Measurements from ENCODE around the gene AKNA. TPM values are rescaled to one million over a fixed set of nuclear protein-coding genes. Genes with fewer than 3 reads are reported as not detected.
"Not testable (repeated sequence)": the region's sequence is repeated elsewhere in the genome, so short reads cannot be mapped to it uniquely, and the experiment has no call there.

AKNA gene
- total and polyA plus RNA-seq, 12 donors, result 4.8 to 37.3 (median 15.9) TPM

- Histone ChIP-seq H3K36me3 (replicated peaks in 1 of 2) (no peaks in the 10 kb centered on the region), H3K9me3 (replicated peaks in 1 of 3) (no peaks in the 10 kb centered on the region), H3K4me1 (replicated peaks in 1 of 2) (no peaks in the 10 kb centered on the region), H3K27ac (no peak overlapping the region), H3K4me3 (no peak overlapping the region), H3K27me3 (no peaks in the 10 kb centered on the region)
- no peak for DNase-seq
- TF ChIP-seq, protein P1, sequence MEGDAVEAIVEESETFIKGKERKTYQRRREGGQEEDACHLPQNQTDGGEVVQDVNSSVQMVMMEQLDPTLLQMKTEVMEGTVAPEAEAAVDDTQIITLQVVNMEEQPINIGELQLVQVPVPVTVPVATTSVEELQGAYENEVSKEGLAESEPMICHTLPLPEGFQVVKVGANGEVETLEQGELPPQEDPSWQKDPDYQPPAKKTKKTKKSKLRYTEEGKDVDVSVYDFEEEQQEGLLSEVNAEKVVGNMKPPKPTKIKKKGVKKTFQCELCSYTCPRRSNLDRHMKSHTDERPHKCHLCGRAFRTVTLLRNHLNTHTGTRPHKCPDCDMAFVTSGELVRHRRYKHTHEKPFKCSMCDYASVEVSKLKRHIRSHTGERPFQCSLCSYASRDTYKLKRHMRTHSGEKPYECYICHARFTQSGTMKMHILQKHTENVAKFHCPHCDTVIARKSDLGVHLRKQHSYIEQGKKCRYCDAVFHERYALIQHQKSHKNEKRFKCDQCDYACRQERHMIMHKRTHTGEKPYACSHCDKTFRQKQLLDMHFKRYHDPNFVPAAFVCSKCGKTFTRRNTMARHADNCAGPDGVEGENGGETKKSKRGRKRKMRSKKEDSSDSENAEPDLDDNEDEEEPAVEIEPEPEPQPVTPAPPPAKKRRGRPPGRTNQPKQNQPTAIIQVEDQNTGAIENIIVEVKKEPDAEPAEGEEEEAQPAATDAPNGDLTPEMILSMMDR (IDR thresholded peaks at IDR 0.05), result no peak
- TF ChIP-seq POLR2A (IDR thresholded peaks at IDR 0.05), result no peak
- 51 to 68% (median 63%) methylated on average over 10 of the region's 10 CpGs for WGBS, 4 donors
- intact Hi-C loops (cut with DNase I), result no loop called here
These were observed 57.1 kb downstream of the AKNA start for GRCh38 chr9:114330636-114331035.

DNA sequence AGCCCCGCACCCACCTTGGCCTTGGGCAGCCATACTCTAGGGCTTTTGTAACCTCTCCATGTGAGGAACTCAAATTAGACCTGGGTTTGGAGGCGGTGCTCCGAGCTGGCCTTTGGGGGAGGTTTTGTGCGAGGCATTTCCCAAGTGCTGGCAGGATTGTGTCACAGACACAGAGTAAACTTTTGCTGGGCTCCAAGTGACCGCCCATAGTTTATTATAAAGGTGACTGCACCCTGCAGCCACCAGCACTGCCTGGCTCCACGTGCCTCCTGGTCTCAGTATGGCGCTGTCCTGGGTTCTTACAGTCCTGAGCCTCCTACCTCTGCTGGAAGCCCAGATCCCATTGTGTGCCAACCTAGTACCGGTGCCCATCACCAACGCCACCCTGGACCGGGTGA lies 58.2 kb downstream of the AKNA start, which contains the start of gene ORM2:
ORM2 (plus strand) TSS at position 245 of the 398 bp plus-strand sequence; CDS start at position 281, 36 bp downstream.
- H3K27ac ChIP-seq; intact Hi-C loops (cut with DNase I); H3K4me1 ChIP-seq (replicated peaks in 1 of 2); H3K27me3 ChIP-seq; H3K36me3 ChIP-seq (replicated peaks in 1 of 2); H3K9me3 ChIP-seq (replicated peaks in 1 of 3); H3K4me3 ChIP-seq; DNase-seq: not testable (repeated sequence)
- WGBS, 4 donors, result no CpG with 5 or more reads among the region's 10 CpGs

- H3K9me3 ChIP-seq (replicated peaks in 1 of 3); H3K4me1 ChIP-seq (replicated peaks in 1 of 2); H3K27ac ChIP-seq; H3K36me3 ChIP-seq (replicated peaks in 1 of 2); H3K27me3 ChIP-seq; H3K4me3 ChIP-seq; intact Hi-C loops (cut with DNase I): not testable (repeated sequence)
- 55 to 63% (median 59%) methylated on average over 8 to 11 of the region's 12 CpGs for WGBS, 4 donors
- peak in 6 of 7 donors; percentile 35 to 71 (median 58) for DNase-seq
These were observed 58.7 kb downstream of the AKNA start for GRCh38 chr9:114328937-114329624.

GRCh38 chr9:114328357-114328820 lies 59.4 kb downstream of the AKNA start:
- H3K27ac ChIP-seq; H3K4me1 ChIP-seq (replicated peaks in 1 of 2); H3K36me3 ChIP-seq (replicated peaks in 1 of 2); DNase-seq; intact Hi-C loops (cut with DNase I); H3K4me3 ChIP-seq; H3K9me3 ChIP-seq (replicated peaks in 1 of 3); H3K27me3 ChIP-seq: not testable (repeated sequence)
- 81 to 90% (median 88%) methylated on average over 10 of the region's 10 CpGs for WGBS, 4 donors

DNA sequence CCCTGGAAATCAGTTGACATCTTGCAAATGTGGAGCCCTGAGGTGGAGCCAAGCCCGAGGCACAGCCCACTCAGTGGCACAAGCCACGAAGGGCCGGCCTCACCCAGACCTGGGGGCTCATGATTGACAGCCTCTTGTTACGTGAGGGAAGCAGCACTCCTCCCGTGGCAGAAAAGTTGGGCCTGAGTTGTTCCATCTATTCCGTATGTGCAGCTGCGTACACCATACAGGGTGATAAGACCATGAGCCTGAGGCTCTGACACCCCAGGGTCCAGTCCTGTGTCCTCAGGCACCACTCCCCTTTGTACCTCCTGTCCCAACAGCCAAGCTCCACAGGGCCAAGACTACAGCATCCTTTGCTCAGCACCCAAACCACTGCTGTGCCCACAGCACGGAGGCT lies 60.0 kb downstream of the AKNA start:
- Histone ChIP-seq H3K27ac (no peak overlapping the region), H3K9me3 (replicated peaks in 1 of 3) (no peaks in the 10 kb centered on the region), H3K4me1 (replicated peaks in 1 of 2) (no peaks in the 10 kb centered on the region), H3K4me3 (no peak overlapping the region), H3K36me3 (replicated peaks in 1 of 2) (no peaks in the 10 kb centered on the region), H3K27me3 (no peaks in the 10 kb centered on the region)
- TF ChIP-seq, protein P1 (IDR thresholded peaks at IDR 0.05), result no peak
- no peak for TF ChIP-seq POLR2A (IDR thresholded peaks at IDR 0.05)
- DNase-seq, result no peak
- intact Hi-C loops (cut with DNase I), result no loop called here
- 97 to 100% (median 97%) methylated on average over 3 to 8 of the region's 8 CpGs for whole genome bisulfite sequencing, 4 donors

- H3K9me3 ChIP-seq (replicated peaks in 1 of 3); H3K36me3 ChIP-seq (replicated peaks in 1 of 2); H3K4me3 ChIP-seq; intact Hi-C loops (cut with DNase I); H3K4me1 ChIP-seq (replicated peaks in 1 of 2); H3K27ac ChIP-seq; DNase-seq; H3K27me3 ChIP-seq: not testable (repeated sequence)
- 53 to 100% (median 67%) methylated on average over 1 to 3 of the region's 3 CpGs for WGBS, 4 donors
These were observed 62.0 kb downstream of the AKNA start for GRCh38 chr9:114325684-114326254.

DNA sequence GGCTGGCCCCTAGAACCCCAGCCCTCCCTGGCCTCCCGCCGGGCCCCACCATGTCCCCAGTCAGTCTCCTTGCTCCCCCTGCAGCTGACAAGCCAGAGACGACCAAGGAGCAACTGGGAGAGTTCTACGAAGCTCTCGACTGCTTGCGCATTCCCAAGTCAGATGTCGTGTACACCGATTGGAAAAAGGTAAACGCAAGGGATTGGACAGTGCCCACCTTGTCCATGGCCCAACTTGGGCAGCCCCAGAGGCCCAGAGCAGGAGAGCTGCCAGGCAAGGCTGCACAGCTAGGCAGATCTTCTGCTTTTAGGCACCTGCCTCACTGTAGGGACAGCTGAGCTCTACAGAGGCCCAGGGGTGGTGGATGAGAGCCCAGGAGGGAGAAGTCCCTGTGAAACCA lies 62.8 kb downstream of the AKNA start:
- H3K4me3 ChIP-seq; H3K27me3 ChIP-seq; H3K27ac ChIP-seq; H3K36me3 ChIP-seq (replicated peaks in 1 of 2); H3K4me1 ChIP-seq (replicated peaks in 1 of 2); DNase-seq; H3K9me3 ChIP-seq (replicated peaks in 1 of 3); intact Hi-C loops (cut with DNase I): not testable (repeated sequence)
- WGBS, 4 donors, result 85 to 90% (median 87%) methylated on average over 7 of the region's 9 CpGs; no CpG with 5 or more reads in 1 of the 4 donors
